ENCODE data around the gene SNX4. TPM values are rescaled to one million over a fixed set of nuclear protein-coding genes. Genes with fewer than 3 reads are reported as not detected.
"Not testable (repeated sequence)": the region's sequence is repeated elsewhere in the genome, so short reads cannot be mapped to it uniquely, and the experiment has no call there.

The SNX4 gene
- total RNA-seq, 2 donors from 2014 or later, result 45.0 to 59.7 TPM

GRCh38 chr3:125498630-125499029 lies 21.4 kb downstream of the SNX4 start:
- Histone ChIP-seq H3K9ac (ENCODE audit: low read depth in 2 of 2, low read length in 2 of 2) (no peak overlapping the region), H3K27me3 (no peaks in the 10 kb centered on the region), H3K4me3 (no peak overlapping the region), H3K9me3 (no peaks in the 10 kb centered on the region), H3K27ac (no peak overlapping the region), H3K4me1 (no peaks in the 10 kb centered on the region), H3K36me3 (no peaks in the 10 kb centered on the region)
- no peak for TF ChIP-seq CTCF (IDR thresholded peaks at IDR 0.05)
- DNase-seq, result no peak
- intact Hi-C loops (cut with DNase I), result no loop called here

DNA sequence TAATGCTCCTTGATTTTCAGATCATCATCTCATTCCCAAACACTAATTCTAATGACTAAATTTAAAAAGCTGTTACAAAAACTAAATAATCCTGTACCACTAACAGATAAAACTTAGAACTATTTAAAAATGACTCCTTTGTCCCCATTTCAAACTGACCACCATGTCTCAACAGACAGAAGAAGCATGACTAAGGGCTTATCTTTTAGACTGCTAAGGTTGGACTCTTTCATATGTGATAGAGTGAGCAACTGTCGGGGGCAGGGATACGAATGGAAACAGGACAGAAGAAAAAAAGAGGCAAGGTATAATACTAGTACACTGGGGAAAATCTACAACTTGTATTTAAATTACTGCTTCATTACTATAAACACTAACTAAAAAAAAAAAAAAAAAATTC lies 23.3 kb downstream of the SNX4 start:
- Histone ChIP-seq H3K27ac (no peak overlapping the region), H3K27me3 (no peaks in the 10 kb centered on the region), H3K36me3 (no peaks in the 10 kb centered on the region), H3K4me3 (no peak overlapping the region), H3K4me1 (no peaks in the 10 kb centered on the region), H3K9me3 (no peaks in the 10 kb centered on the region), H3K9ac (ENCODE audit: low read depth in 2 of 2, low read length in 2 of 2) (no peak overlapping the region)
- no peak for TF ChIP-seq CTCF (IDR thresholded peaks at IDR 0.05)
- intact Hi-C loops (cut with DNase I), result no loop called here
- DNase-seq, result no peak

- no peaks in the 10 kb centered on the region for H3K9me3 ChIP-seq
- H3K4me1 ChIP-seq, result no peaks in the 10 kb centered on the region
- TF ChIP-seq CTCF (IDR thresholded peaks at IDR 0.05), result no peak
- no peak for DNase-seq
- no peak overlapping the region for H3K4me3 ChIP-seq
- H3K27ac ChIP-seq, result no peak overlapping the region
- intact Hi-C loops (cut with DNase I), result no loop called here
- no peaks in the 10 kb centered on the region for H3K36me3 ChIP-seq
- H3K27me3 ChIP-seq, result no peaks in the 10 kb centered on the region
- H3K9ac ChIP-seq (ENCODE audit: low read depth in 2 of 2, low read length in 2 of 2), result no peak overlapping the region
Measured at GRCh38 chr3:125482406-125482805, 37.6 kb downstream of the SNX4 start.

GRCh38 chr3:125481786-125482185 lies 38.2 kb downstream of the SNX4 start:
- no peak for DNase-seq
- H3K9me3 ChIP-seq, result no peaks in the 10 kb centered on the region
- H3K27me3 ChIP-seq, result no peaks in the 10 kb centered on the region
- no peaks in the 10 kb centered on the region for H3K36me3 ChIP-seq
- intact Hi-C loops (cut with DNase I), result no loop called here
- TF ChIP-seq CTCF (IDR thresholded peaks at IDR 0.05), result no peak
- H3K27ac ChIP-seq, result no peak overlapping the region
- no peak overlapping the region for H3K4me3 ChIP-seq
- no peaks in the 10 kb centered on the region for H3K4me1 ChIP-seq
- H3K9ac ChIP-seq (ENCODE audit: low read depth in 2 of 2, low read length in 2 of 2), result no peak overlapping the region

GRCh38 chr3:125481375-125481759 lies 38.6 kb downstream of the SNX4 start:
- not testable (repeated sequence) for H3K36me3 ChIP-seq

DNA sequence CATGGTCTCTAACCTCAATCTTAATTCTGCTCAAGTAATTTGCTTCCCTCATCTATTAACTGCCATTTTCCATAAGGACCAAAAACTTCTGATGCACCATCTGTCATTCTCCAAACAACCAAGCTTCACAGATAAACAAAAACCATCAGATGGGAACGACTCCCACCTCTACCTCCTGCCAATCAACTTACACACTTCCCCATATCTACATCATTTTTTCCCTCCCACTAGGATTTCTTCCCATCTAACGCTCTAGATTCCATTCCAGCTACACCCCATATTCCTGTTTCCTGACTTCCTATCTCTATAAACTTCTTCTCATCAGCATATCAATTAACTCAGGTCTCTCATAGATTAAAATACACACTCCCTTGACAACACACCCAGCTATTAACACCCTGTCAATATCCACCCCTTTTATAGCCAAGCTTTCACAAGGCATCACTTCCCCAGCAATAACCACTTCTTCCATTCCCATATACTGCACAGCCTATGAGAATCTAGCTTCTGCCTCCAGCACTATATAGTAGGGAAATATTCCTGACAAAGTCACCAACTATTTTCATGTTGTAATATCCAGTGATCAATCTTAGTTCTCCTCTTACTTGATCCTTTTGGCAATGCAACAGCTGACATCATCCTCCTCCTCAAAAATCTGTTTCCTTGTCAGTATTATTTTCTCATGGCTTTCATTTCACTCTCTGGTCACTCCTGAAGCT lies 39.2 kb downstream of the SNX4 start:
- H3K27ac ChIP-seq, result no peak overlapping the region
- H3K9me3 ChIP-seq, result no peaks in the 10 kb centered on the region
- intact Hi-C loops (cut with DNase I), result no loop called here
- no peaks in the 10 kb centered on the region for H3K4me1 ChIP-seq
- no peak overlapping the region for H3K9ac ChIP-seq (ENCODE audit: low read depth in 2 of 2, low read length in 2 of 2)
- H3K4me3 ChIP-seq, result no peak overlapping the region
- no peak for DNase-seq
- no peaks in the 10 kb centered on the region for H3K27me3 ChIP-seq
- H3K36me3 ChIP-seq, result no peaks in the 10 kb centered on the region
- no peak for TF ChIP-seq CTCF (IDR thresholded peaks at IDR 0.05)

More at GRCh38 chr3:125481375-125481759, 38.6 kb downstream of the SNX4 start:
- H3K27ac ChIP-seq; H3K4me3 ChIP-seq; H3K27me3 ChIP-seq; H3K9me3 ChIP-seq; intact Hi-C loops (cut with DNase I); DNase-seq; H3K4me1 ChIP-seq; H3K9ac ChIP-seq (ENCODE audit: low read depth in 2 of 2, low read length in 2 of 2): not testable (repeated sequence)

All from colonic mucosa (tissue), 4 donors.